GM12873 (cell line): Measurements from ENCODE around the gene CRYL1.

ENCODE experiments used
- CTCF ChIP-seq: IDR thresholded peaks from 2 replicates; pipeline ENCODE4 v1.5.1; 2012; ENCODE audit warnings: low read depth, mild to moderate bottlenecking, moderate library complexity, low read length, control low read depth; ENCODE audit not compliant: insufficient read depth; ENCODE audit errors: missing control alignments

The CRYL1 gene

GRCh38 chr13:20566898-20567874 is 41.5 kb upstream of the CRYL1 start, which contains the start of gene IFT88:
IFT88 (plus strand) TSS chr13:20567157; CDS start chr13:20574386, 7,229 bp downstream.
- no peak for TF ChIP-seq CTCF

DNA sequence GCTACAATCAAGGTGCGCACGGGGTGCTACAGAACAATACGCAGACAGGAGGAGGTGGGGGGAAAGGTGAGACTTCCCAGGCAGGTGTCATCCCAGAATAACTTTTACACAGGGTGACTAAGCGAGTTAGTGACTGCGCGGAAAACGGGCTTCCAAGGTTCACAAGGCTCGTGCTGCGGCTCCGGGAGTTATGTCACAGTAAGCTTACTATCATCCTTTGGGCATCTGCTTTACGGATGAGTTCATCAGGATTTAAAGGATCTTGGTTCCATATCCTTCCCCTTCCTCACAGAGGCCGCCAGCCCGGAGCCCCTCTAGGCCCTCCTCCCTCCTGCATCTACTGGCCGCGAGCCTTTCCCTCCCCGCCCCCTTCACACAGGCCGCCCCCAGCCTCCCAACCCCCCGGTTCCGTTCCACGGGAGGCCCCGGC is 40.8 kb upstream of the CRYL1 start:
- no peak for TF ChIP-seq CTCF

- TF ChIP-seq CTCF = no peak
These were observed 39.6 kb upstream of the CRYL1 start for GRCh38 chr13:20565115-20565736.

- TF ChIP-seq CTCF = no peak
These were observed 36.1 kb upstream of the CRYL1 start for GRCh38 chr13:20561741-20562140.

GRCh38 chr13:20559659-20560356 is 34.2 kb upstream of the CRYL1 start:
- TF ChIP-seq CTCF = no peak

DNA sequence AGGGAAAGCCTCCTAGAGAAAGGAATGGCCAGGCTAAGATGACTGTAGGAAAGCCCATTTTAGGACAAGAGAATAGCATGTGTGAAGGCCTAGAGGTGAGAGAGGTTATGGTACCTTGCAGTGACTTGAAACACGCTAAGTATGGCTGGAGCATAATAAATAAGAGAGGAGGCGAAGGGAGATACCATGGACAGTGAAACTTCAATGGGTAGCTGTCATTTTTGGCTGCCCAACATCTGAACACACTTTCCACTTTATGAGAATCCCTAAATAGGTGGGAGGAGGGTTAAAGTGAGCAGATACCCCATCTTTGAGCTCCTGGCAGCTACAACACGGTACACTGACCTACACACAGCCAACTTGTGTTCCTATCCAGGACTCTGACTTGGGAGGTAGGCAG is 33.3 kb upstream of the CRYL1 start:
- TF ChIP-seq CTCF = no peak

DNA sequence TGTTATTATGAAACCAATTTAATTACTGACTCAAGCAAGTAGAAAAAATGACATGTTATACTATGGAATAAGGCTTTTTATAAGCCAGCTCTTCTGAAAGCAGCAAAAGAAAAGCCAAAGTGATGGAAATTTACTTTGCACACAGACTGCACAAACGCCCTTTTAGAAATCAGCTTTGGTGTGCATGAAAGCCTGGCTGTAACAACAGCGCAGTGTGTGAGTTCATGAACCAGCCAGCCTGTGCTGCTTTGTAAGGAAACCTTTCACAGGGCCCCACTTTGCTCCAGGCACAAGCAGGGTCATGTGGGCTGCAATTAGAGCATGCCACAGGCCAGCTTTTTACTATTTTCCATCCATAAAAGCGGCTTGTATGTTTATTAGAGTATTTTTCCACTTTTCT is 27.7 kb upstream of the CRYL1 start:
- TF ChIP-seq CTCF = no peak
